T-helper 2 cell treated with Interferon-gamma antibody and Interleukin-4, amounts not matched to agents 100 ng/mL and 5 ng/mL, for 36 hours (primary cell): ENCODE results near the gene PDZD4. TPM values are rescaled to one million over a fixed set of nuclear protein-coding genes. Genes with fewer than 3 reads are reported as not detected.

ENCODE experiments used
- intact Hi-C: fragments of 100-400 bp; cut with micrococcal nuclease; formaldehyde crosslinking; loops from one replicate; pipeline ENCODE4 v1.15.1; 2023
- total RNA-seq: library from RNA; stranded (reverse); gene quantifications from 2 replicates; pipeline ENCODE4 v1.2.3, GENCODE V29; 2022

PDZD4 gene
- total RNA-seq, 1 donor from 2014 or later, result 0.70 TPM

- intact Hi-C loops, result loop anchor here (5.0 kb wide), 1 partner anchor 110 kb away; the partner anchor contains the start of gene AVPR2
Measured at GRCh38 chrX:153792368-153792767, 38.0 kb downstream of the PDZD4 start.

DNA sequence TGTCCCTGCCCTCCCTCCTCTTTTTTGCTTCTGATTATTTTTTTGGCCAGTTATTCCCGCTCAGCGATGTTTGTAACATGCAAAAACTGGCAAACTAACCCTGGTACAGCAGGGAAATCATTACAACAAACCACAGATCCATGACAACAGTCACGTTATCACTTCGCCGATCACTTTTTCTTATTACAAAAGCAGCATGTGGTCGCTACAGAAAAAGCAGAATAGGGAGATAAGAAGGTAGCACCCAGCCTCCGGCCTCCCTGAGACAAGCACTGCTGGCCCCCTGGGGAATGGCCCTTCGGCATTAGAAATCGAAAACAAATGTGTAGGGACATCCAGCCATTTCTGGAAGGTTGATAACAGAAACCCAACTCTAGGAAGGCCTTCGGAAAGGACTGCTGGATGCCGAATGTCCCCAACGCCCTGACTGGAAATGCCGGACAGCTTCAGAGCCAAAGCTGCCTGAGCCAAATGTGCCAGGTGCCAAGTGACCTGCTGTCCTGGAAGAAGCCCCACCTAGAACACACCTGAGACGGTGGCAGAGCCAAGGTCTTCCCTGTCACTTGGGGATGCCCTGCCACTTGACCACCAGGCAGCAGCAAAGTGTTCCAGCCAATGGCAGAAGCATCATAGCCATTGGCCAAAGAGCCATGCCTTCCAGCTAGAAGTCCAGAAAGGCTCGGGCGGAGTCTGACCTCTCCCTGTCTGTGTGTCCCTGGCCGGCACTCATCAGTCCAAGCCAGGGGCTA is 39.1 kb downstream of the PDZD4 start:
- intact Hi-C loops, result loop anchor here (5.0 kb wide), 1 partner anchor 111 kb away; the partner anchor contains the start of gene AVPR2

- intact Hi-C loops, result loop anchor here (5.0 kb wide), 1 partner anchor 113 kb away; the partner anchor contains the start of gene AVPR2
Measured at GRCh38 chrX:153789654-153790053, 40.7 kb downstream of the PDZD4 start.

GRCh38 chrX:153786669-153787068 is 43.7 kb downstream of the PDZD4 start:
- intact Hi-C loops, result no loop called here

GRCh38 chrX:153784325-153784967 is 45.9 kb downstream of the PDZD4 start:
- intact Hi-C loops, result no loop called here

DNA sequence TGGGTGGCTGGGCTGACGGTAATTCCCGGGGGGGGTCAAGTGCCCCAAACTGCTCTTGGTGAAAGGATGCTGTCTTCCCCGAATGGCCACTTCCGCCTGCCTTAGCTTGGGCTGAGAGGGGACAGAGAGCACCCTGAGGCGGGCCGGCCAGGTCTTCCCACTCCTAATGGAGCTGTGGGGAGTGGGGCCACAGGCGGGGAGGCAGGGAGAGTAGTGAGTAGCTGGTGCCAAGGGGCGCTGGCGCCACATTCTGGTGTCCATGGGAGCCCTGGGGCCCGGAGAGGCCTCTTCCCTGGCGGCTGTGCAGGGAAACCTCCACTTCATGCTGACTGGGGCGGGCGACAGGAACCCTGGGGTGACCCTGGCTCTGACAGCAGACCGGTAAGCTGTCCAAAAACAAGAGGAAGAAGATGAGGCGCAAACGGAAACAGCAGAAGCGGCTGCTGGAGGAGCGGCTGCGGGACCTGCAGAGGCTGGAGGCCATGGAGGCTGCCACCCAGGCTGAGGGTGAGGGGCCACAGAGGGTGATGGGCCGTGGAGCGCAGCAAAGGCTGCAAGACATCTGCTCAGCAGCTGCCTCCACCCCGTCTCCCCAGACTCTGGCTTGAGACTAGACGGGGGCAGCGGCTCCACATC is 46.8 kb downstream of the PDZD4 start:
- intact Hi-C loops, result no loop called here

- intact Hi-C loops, result no loop called here
Measured at GRCh38 chrX:153782871-153783270, 47.5 kb downstream of the PDZD4 start.

GRCh38 chrX:153782313-153782712 is 48.0 kb downstream of the PDZD4 start:
- intact Hi-C loops, result no loop called here

DNA sequence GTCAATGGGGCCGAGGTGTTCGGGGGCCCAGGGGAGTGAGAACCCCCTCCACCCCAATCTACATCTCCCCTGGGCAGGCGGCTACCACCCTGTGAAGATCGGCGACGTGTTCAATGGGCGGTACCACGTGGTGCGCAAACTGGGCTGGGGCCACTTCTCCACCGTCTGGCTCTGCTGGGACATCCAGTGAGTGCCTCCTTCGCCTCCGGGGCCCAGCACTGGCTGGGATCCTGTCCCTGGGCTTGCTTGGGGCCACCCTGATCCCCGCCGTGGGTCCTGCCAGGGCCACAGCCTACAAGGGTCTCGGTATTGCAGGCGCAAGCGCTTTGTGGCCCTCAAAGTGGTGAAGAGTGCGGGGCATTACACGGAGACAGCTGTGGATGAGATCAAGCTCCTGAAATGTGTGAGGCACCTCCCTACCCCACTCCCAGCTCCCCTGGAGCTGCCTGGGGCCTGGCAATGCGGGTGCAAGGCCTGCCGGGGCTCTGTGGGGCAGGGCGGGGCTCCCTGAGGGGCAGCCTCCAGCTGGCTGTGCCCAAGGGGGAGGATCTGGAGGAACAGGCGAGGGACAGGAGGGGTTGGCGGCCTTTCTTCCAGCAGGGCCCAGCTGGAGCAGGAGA is 48.8 kb downstream of the PDZD4 start:
- intact Hi-C loops, result no loop called here

- intact Hi-C loops, result no loop called here
Measured at GRCh38 chrX:153780678-153781427, 49.5 kb downstream of the PDZD4 start, which contains the start of gene SRPK3. TSS of gene SRPK3 (plus strand) at chrX:153781041. CDS start at chrX:153781087, 46 bp downstream.

GRCh38 chrX:153779891-153780677 is 50.3 kb downstream of the PDZD4 start:
- intact Hi-C loops, result no loop called here

- intact Hi-C loops, result no loop called here
Measured at GRCh38 chrX:153778684-153779101, 51.7 kb downstream of the PDZD4 start.

DNA sequence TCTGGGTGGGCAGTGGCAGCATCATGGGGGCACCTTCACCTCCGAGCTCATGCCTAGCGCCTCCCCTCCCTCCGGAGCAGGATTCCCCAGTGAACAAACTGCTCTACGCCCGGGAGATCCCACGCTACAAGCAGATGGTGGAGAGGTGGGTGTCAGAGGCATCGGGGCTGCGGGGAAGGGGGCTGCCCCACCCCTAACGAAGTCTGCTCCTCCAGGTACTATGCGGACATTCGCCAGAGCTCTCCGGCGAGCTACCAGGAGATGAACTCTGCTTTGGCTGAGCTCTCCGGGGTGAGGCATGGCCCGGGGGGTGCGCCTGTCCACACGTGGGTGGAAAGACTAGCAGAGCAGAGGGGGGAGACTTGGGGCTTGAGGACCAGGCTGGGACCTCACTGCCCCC is 52.2 kb downstream of the PDZD4 start:
- intact Hi-C loops, result no loop called here

DNA sequence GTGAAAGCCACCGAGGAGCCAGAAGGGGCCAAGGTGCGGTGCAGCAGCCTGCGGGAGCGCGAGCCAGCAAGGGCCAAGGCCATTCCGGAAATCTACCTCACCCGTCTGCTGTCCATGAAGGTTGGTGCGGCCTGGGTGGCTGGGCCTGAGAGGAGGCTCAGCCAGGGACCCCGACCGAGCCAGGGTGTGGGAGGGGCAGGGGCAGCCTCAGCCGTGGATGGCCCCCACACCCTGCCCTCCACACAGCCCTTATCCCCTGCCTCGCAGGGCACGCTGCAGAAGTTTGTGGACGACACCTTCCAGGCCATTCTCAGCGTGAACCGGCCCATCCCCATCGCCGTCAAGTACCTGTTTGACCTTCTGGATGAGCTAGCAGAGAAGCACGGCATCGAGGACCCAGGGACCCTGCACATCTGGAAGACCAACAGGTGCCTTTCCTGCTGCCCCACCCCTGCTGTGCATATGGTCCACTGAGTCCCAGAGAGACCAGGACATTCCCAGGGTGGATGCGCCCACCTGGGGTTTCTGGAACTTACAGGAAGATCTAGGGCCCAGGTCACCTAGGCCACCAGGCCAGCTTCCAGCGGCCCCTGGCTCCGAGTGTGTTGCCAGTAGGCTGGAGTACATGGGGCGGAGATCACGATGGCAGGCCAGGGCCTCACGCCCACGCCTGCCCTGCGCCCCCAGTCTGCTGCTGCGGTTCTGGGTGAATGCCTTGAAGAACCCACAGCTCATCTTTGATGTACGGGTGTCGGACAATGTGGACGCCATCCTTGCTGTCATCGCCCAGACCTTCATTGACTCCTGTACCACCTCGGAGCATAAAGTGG is 52.9 kb downstream of the PDZD4 start:
- intact Hi-C loops, result no loop called here

- intact Hi-C loops, result no loop called here
Measured at GRCh38 chrX:153776611-153777045, 53.7 kb downstream of the PDZD4 start.

- intact Hi-C loops, result no loop called here
Measured at GRCh38 chrX:153776120-153776599, 54.2 kb downstream of the PDZD4 start.

GRCh38 chrX:153775293-153776119 is 54.8 kb downstream of the PDZD4 start:
- intact Hi-C loops, result no loop called here
